Activated T-cell treated with anti-CD3 and anti-CD28 coated beads, Interleukin-2, amount 50 U/mL, for 4 hours (primary cell): ENCODE measurements around the gene LITAFD. TPM values are rescaled to one million over a fixed set of nuclear protein-coding genes. Genes with fewer than 3 reads are reported as not detected.

Experiments used
- ATAC-seq, 2 donors: fragments of 200-7000 bp; cut with Tn5 transposase; one replicate each; pipeline ENCODE4 v1.10.0; 2021
- DNase-seq: peaks from one replicate; pipeline ENCODE4 v3.0.0-alpha.2; 2020
- H3K27me3 Mint-ChIP-seq: one replicate; pipeline ENCODE4 v1.8.0; 2021; ENCODE audit warnings: low read depth, mixed read lengths
- H3K36me3 Mint-ChIP-seq: one replicate; pipeline ENCODE4 v1.8.0; 2022; ENCODE audit warnings: mixed read lengths; ENCODE audit not compliant: insufficient read depth
- H3K4me1 Mint-ChIP-seq: one replicate; pipeline ENCODE4 v1.8.0; 2021; ENCODE audit warnings: low read depth, mixed read lengths
- H3K4me3 Mint-ChIP-seq: one replicate; pipeline ENCODE4 v1.8.0; 2021; ENCODE audit warnings: mild to moderate bottlenecking, moderate library complexity, mixed read lengths
- H3K9me3 Mint-ChIP-seq: one replicate; pipeline ENCODE4 v1.8.0; 2021; ENCODE audit warnings: mixed read lengths
- total RNA-seq, 3 donors: library from RNA; stranded (reverse); gene quantifications; one replicate each; pipeline ENCODE4 v1.2.1, GENCODE V29; 2021

Gene LITAFD
- total RNA-seq, 3 donors from 2014 or later, result not detected

- H3K27me3 Mint-ChIP-seq, result no peaks in the 10 kb centered on the region
- no peaks in the 10 kb centered on the region for H3K9me3 Mint-ChIP-seq
- no peak for DNase-seq
- H3K4me3 Mint-ChIP-seq, result no peak overlapping the region
- H3K4me1 Mint-ChIP-seq, result peaks cover 25% of the 10 kb centered on the region
- peaks cover 27% of the 10 kb centered on the region for H3K36me3 Mint-ChIP-seq
- no peak for ATAC-seq
These were observed 30.3 kb upstream of the LITAFD start for GRCh38 chr16:8851761-8852403.

DNA sequence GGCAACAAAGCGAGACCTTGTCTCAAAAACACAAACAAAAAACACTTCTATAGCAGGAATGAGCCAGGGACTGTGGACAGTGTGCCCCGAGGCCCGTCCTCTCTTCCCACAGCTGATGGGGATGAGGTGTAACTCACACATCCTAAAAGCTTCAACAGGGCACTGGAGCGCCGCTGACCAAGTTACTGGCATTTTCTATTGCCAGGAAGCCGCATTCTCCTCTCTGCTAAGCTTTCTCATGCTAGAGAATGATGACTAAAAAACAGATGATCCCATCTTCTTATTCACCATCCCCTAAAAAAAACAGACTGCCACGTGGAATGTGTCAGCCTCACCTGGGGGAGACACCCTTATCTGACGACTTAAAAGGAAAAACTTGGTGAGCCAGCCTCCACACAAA lies 29.6 kb upstream of the LITAFD start:
- Mint-ChIP-seq H3K9me3 (no peaks in the 10 kb centered on the region), H3K4me3 (no peak overlapping the region), H3K4me1 (peaks cover 25% of the 10 kb centered on the region), H3K36me3 (peaks cover 27% of the 10 kb centered on the region), H3K27me3 (no peaks in the 10 kb centered on the region)
- no peak for DNase-seq
- ATAC-seq, result no peak

DNA sequence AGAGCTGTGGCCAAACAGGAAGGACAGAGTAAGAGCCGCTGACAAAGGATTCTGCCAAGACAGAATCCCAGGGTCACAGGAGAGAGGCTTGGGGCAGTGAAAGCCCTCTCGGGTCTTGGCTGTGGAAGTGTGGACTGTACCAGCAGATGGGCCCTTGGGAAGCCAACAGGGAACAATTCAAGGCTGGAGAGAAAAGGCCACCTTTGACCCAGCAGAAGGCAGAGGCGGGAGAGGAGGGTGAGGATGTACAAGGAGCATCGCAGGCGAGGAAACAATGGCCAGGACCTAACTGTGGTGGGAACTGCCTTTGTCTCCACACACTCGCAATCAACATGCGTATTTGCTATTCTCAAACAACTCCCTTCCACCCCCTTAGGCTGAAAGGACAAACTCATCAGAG lies 29.0 kb upstream of the LITAFD start:
- Mint-ChIP-seq H3K27me3 (no peaks in the 10 kb centered on the region), H3K4me1 (peaks cover 27% of the 10 kb centered on the region), H3K4me3 (no peak overlapping the region), H3K36me3 (peaks cover 30% of the 10 kb centered on the region), H3K9me3 (no peaks in the 10 kb centered on the region)
- ATAC-seq (no peak), DNase-seq (no peak)

- Mint-ChIP-seq H3K9me3 (no peaks in the 10 kb centered on the region), H3K27me3 (no peaks in the 10 kb centered on the region), H3K36me3 (peaks cover 33% of the 10 kb centered on the region), H3K4me3 (no peak overlapping the region), H3K4me1 (peaks cover 27% of the 10 kb centered on the region)
- DNase-seq (no peak), ATAC-seq (no peak)
These were observed 28.5 kb upstream of the LITAFD start for GRCh38 chr16:8853611-8854010.

GRCh38 chr16:8854298-8854948 lies 27.7 kb upstream of the LITAFD start:
- Mint-ChIP-seq H3K9me3 (no peaks in the 10 kb centered on the region), H3K4me1 (peaks cover 24% of the 10 kb centered on the region), H3K4me3 (no peak overlapping the region), H3K27me3 (no peaks in the 10 kb centered on the region), H3K36me3 (peaks cover 33% of the 10 kb centered on the region)
- ATAC-seq (no peak), DNase-seq (no peak)

DNA sequence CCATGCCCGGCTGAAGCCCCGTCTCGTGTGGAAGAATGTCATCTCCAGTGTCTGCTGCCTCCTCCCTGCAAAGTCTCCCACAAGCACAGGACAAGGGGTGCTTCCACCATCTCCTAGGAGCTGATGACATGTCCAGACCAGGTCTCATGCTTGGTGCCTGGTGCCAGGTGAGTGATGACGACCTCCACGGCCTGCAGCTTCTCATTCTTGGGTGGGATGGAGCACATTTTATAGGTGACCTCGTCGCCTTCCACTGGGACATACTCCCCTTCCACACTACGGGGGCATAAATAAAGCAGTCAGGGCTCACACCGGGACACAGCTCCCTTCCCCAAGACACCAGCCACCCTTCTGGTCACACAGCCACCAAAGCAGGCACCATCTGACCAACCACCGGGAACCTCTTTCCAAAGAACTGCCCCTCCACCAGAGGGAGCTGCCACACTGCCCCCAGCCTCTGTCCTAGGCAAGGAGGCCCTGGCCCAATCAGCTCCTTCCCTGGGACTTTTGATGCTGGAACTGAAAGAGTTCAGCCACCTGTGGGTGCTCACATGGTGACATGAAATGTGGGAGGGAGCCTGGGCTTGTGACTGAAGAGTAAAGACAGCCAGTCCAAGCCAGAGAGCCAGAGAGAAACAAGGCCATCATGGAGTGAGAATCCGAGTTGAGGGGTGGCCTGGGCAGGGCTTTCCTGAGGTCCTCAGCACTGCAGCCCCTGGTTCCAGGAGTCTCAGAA lies 26.9 kb upstream of the LITAFD start:
- ATAC-seq, result no peak
- Mint-ChIP-seq H3K36me3 (peaks cover 29% of the 10 kb centered on the region), H3K4me3 (no peak overlapping the region), H3K27me3 (no peaks in the 10 kb centered on the region), H3K4me1 (peaks cover 20% of the 10 kb centered on the region), H3K9me3 (no peaks in the 10 kb centered on the region)
- no peak for DNase-seq

- Mint-ChIP-seq H3K9me3 (no peaks in the 10 kb centered on the region), H3K4me3 (no peak overlapping the region), H3K4me1 (peaks cover 15% of the 10 kb centered on the region), H3K36me3 (peaks cover 24% of the 10 kb centered on the region), H3K27me3 (no peaks in the 10 kb centered on the region)
- ATAC-seq (no peak), DNase-seq (no peak)
These were observed 26.2 kb upstream of the LITAFD start for GRCh38 chr16:8855972-8856371.

GRCh38 chr16:8858994-8859912 lies 22.9 kb upstream of the LITAFD start:
- ATAC-seq (no peak), DNase-seq (no peak)
- H3K4me3 Mint-ChIP-seq, result no peak overlapping the region
- H3K36me3 Mint-ChIP-seq, result peaks cover 19% of the 10 kb centered on the region
- H3K9me3 Mint-ChIP-seq, result no peaks in the 10 kb centered on the region
- no peaks in the 10 kb centered on the region for H3K27me3 Mint-ChIP-seq
- H3K4me1 Mint-ChIP-seq, result peaks cover 18% of the 10 kb centered on the region

- no peaks in the 10 kb centered on the region for H3K27me3 Mint-ChIP-seq
- DNase-seq (no peak), ATAC-seq (no peak)
- peaks cover 21% of the 10 kb centered on the region for H3K4me1 Mint-ChIP-seq
- peaks cover 15% of the 10 kb centered on the region for H3K36me3 Mint-ChIP-seq
- H3K4me3 Mint-ChIP-seq, result no peak overlapping the region
- no peaks in the 10 kb centered on the region for H3K9me3 Mint-ChIP-seq
These were observed 22.0 kb upstream of the LITAFD start for GRCh38 chr16:8859913-8860881.

GRCh38 chr16:8861563-8862308 lies 20.4 kb upstream of the LITAFD start:
- Mint-ChIP-seq H3K36me3 (peaks cover 8% of the 10 kb centered on the region), H3K9me3 (no peaks in the 10 kb centered on the region), H3K4me1 (peaks cover 25% of the 10 kb centered on the region), H3K4me3 (no peak overlapping the region), H3K27me3 (no peaks in the 10 kb centered on the region)
- DNase-seq (no peak), ATAC-seq (no peak)

DNA sequence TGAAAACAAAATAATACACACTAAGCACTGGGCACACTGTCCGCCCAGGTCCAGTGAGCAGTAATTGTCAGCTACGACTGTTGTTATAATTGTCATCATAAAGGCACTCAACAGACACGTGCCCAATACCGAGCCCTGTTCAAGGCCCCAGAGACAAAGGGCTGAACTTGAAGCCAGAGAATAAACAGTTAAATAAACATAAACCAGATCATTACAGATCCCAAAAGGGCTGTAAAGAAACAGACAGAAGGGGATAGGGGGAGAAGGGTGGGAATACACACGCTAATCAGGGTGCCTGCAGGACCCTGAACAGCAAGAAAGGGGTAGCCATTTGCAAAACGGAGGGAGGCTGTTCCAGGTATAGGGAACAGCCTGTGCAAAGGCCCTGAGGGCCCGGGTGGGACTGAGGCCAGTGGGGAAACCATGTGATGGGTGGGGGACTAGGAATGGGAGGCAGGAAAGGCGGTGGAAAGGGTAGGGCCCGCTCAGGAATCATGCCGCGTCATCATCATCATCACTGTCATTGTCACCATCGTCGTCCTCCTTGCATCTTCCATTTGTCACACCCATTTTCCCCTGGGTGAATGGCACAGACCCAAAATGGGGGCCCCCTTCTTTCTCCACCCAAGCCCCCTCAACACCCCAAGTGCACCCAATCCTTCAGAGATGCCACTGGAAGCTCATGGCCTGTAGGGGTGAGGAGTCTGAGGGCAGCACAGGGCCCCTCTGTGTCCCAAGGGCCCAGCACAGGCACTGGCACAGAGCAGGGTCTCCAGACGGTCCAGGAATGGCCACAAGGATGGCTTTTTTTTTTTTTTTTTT lies 19.6 kb upstream of the LITAFD start:
- H3K4me3 Mint-ChIP-seq, result no peak overlapping the region
- H3K9me3 Mint-ChIP-seq, result no peaks in the 10 kb centered on the region
- H3K4me1 Mint-ChIP-seq, result peaks cover 31% of the 10 kb centered on the region
- DNase-seq (no peak), ATAC-seq (no peak)
- peaks cover 8% of the 10 kb centered on the region for H3K36me3 Mint-ChIP-seq
- H3K27me3 Mint-ChIP-seq, result no peaks in the 10 kb centered on the region
